ENCODE results near the gene TCF12.

Gene TCF12

GRCh38 chr15:57227166-57227565 lies 308.7 kb downstream of the TCF12 start:
- DNase-seq: no peak

- DNase-seq: no peak
These were observed 309.5 kb downstream of the TCF12 start for GRCh38 chr15:57227899-57228298.

GRCh38 chr15:57228395-57228794 lies 310.0 kb downstream of the TCF12 start:
- no peak for DNase-seq

GRCh38 chr15:57229051-57229450 lies 310.6 kb downstream of the TCF12 start:
- no peak for DNase-seq

GRCh38 chr15:57231559-57231958 lies 313.1 kb downstream of the TCF12 start:
- DNase-seq: no peak

- no peak for DNase-seq
These were observed 315.7 kb downstream of the TCF12 start for GRCh38 chr15:57234156-57234555.

- DNase-seq: no peak
These were observed 316.7 kb downstream of the TCF12 start for GRCh38 chr15:57235186-57235585.

- no peak for DNase-seq
These were observed 317.4 kb downstream of the TCF12 start for GRCh38 chr15:57235873-57236272.

GRCh38 chr15:57236561-57237300 lies 318.3 kb downstream of the TCF12 start:
- no peak for DNase-seq

GRCh38 chr15:57237301-57237642 lies 318.8 kb downstream of the TCF12 start:
- no peak for DNase-seq

- no peak for DNase-seq
These were observed 319.2 kb downstream of the TCF12 start for GRCh38 chr15:57237676-57238075.

GRCh38 chr15:57245130-57245529 lies 326.7 kb downstream of the TCF12 start:
- no peak for DNase-seq

- DNase-seq: no peak
These were observed 327.3 kb downstream of the TCF12 start for GRCh38 chr15:57245714-57246113.

- DNase-seq: no peak
These were observed 329.6 kb downstream of the TCF12 start for GRCh38 chr15:57248074-57248473.

- DNase-seq: no peak
These were observed 332.9 kb downstream of the TCF12 start for GRCh38 chr15:57251308-57251707.

- DNase-seq: no peak
These were observed 333.5 kb downstream of the TCF12 start for GRCh38 chr15:57251941-57252340.

GRCh38 chr15:57253082-57253481 lies 334.6 kb downstream of the TCF12 start:
- DNase-seq: no peak

- DNase-seq: no peak
These were observed 335.1 kb downstream of the TCF12 start for GRCh38 chr15:57253500-57253899.

- no peak for DNase-seq
These were observed 337.4 kb downstream of the TCF12 start for GRCh38 chr15:57255751-57256341.

- DNase-seq: no peak
These were observed 338.5 kb downstream of the TCF12 start for GRCh38 chr15:57256939-57257338.

- DNase-seq: no peak
These were observed 341.2 kb downstream of the TCF12 start for GRCh38 chr15:57259568-57260040.

GRCh38 chr15:57263520-57263919 lies 345.1 kb downstream of the TCF12 start:
- no peak for DNase-seq

- no peak for DNase-seq
These were observed 354.4 kb downstream of the TCF12 start for GRCh38 chr15:57272771-57273357.

GRCh38 chr15:57273402-57273801 lies 355.0 kb downstream of the TCF12 start:
- DNase-seq: no peak

All from RPMI8226 (cell line).